GM19372 (cell line): ENCODE results near the gene HMOX1.
"Not testable (repeated sequence)": the region's sequence is repeated elsewhere in the genome, so short reads cannot be mapped to it uniquely, and the experiment has no call there.

ENCODE experiments used
- ATAC-seq: cut with Tn5 transposase; IDR thresholded peaks from one replicate; pipeline ENCODE4 v1.9.1; 2021; ENCODE audit warnings: mild to moderate bottlenecking, low read depth, moderate library complexity; ENCODE audit not compliant: unreplicated experiment

The HMOX1 gene

GRCh38 chr22:35349704-35350538, 31.0 kb upstream of the HMOX1 start:
- ATAC-seq: no peak

GRCh38 chr22:35350539-35351503, 30.1 kb upstream of the HMOX1 start:
- ATAC-seq: peak; percentile 70

DNA sequence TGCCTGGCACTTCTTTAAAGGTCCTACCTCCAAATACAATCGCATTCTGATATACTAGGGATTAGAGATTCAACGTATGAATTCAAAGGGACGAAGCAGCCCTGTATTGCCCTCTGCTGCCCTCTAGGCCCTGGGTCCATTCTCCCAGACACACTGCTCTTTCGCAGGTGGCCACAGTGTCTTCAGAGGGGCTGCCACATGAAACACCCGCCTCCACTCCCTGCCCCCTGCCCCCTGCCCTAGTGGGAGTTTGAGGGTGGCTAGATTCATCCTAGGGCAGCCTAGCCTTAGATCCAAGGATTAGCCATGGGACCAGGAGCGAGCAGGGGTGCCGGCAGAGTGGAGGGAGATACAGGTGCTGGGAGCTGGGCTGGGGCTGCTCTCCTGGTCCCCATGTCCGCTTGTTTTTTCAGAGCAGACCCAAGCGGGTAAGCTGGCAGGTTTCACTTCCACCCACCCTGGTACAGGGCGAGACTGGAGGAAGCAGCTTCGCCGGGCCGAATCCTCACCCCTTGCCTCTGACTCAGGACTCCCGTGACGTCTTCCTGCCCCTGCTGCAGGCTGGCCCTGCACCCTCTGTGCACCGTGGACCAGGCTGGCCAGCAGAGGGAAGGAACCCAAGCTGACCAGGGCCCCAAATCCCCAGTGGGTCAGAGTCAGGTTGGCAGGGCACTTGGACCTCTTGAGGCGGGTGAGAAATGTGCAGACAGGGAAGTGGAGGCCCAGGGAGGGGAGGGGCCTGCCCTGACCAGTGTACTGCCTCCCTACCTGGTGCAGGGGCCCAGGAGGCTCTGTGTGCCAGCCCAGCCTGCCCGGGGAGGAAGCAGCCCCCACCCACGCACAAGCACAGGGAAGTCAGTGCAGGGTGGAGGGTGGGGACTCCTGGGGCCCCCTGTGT, 28.4 kb upstream of the HMOX1 start:
- no peak for ATAC-seq

GRCh38 chr22:35353318-35353717, 27.6 kb upstream of the HMOX1 start:
- ATAC-seq: no peak

DNA sequence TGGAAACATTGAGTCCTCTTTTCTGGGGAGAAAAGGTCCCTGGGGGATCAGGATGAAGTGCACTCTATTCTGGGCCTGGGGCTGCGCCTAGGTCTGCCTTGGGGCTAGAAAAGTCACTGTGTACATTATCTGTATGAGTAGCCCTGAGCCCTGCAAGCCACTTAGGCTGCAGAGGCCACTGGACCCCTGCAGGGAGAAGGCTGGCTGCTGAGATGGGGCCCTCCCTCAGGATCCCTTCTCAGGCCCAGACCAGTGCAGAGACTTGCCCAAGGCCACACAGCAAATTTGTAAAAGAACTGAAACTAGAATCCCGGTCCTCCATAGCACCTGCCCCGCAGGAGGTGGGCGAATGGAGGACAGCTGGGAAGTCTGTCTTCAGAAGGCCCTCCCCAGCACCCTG, 26.8 kb upstream of the HMOX1 start:
- ATAC-seq: no peak

DNA sequence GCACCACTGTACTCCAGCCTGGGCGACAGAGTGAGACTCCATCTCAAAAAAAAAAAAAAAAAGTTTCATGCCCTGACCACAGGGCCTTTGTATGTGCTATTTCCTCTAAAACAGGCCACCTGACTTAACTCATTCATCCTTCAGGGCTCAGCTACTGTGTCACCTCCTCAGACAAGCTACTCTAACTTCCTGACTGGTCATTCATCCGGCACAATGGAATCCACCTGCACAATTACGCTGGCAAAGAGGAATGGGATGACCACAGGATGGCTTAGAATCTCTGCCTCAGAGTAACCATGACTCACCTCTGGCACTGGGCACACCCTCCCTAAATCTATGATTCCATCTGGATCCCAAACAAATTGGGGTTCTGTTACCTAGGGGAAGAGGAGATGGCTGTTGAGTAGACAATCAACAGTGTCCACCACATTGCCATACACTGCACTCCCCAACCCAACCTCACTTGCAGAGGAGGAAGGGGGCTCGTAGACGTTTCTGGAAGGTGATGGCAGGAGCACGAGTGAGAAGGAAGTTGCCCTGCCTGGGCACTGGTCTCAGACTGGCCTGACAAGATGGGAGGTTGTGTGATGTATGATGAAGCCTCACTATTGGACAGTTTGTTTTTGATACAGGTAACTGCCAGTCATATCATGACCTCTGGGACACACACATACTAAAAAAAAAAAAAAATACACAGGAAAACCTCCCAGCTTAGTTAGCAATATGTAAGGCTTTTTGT, 22.8 kb upstream of the HMOX1 start:
- no peak for ATAC-seq

DNA sequence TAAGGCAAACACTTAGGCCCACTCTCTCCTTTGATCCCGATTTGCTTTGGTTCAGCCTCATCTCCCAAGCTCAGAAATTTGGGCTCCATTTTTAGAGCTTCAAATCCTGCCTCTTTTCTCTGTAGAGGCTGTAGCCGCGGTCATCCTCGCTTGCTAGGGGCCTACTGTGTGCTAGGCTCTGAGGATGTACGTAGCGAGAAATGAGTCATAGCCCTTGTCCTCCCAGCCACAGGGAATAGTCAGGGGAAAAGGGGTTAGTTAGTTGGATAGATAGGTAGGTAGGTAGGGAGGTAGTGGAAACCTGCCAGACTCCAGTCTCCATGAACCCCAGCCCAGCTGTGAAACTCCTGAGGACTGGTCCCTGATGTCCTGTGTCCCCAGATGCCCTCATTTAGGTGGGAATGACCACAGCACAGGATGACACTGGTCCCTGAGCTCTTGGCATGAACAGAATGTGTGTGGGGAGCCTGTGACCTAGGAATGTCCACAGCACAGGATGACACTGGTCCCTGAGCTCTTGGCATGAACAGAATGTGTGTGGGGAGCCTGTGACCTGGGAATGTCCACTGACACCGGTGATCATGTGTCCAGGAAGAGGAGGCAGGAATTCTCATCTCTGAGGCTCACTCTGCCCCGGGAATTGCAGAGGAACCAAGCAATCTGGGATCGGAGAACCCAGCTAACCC, 21.4 kb upstream of the HMOX1 start:
- no peak for ATAC-seq

DNA sequence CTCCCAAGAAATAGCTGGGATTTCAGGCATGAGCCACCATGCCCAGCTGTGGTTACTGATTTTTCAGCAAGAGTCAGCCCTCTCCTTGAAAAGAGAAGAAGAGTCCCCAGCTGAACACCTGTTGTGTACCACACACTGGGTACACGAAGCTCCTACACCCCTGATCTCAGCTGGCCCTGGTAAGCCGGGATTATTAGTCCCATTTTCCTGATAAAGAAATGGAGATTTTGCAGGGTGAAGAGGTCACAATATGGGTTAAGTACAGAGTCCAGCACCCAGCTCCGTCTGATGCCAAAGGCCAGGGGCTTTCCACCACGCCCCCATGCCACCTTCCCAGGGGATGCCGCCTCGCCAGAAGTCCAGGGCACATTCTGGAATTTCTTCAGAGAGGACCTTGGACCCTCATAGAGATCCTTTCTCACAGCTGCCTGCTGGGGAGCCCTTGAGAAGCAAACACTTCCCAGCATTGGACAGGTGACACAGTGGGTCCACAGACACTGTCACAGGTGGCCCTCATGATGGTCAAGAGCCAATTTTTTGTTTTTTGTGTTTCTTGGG, 19.8 kb upstream of the HMOX1 start:
- ATAC-seq: no peak

- no peak for ATAC-seq
Observed at GRCh38 chr22:35363566-35364086, 17.3 kb upstream of the HMOX1 start.

DNA sequence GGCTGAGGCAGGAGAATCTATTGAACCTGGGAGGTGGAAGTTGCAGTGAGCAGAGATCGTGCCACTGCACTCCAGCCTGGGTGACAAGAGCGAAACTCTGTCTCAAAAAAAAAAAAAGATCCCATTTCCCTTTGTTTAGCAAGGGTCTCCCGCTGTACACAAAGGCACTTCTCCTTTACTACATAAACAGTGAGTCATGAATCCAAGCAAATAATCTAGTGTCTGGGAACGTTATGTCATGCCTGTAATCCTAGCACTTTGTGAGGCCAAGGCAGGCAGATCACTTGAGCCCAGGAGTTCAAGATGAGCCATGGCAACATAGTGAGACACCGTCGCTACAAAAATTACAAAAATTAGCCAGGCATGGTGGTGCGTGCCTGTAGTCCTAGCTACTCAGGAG, 16.7 kb upstream of the HMOX1 start:
- ATAC-seq: not testable (repeated sequence)

DNA sequence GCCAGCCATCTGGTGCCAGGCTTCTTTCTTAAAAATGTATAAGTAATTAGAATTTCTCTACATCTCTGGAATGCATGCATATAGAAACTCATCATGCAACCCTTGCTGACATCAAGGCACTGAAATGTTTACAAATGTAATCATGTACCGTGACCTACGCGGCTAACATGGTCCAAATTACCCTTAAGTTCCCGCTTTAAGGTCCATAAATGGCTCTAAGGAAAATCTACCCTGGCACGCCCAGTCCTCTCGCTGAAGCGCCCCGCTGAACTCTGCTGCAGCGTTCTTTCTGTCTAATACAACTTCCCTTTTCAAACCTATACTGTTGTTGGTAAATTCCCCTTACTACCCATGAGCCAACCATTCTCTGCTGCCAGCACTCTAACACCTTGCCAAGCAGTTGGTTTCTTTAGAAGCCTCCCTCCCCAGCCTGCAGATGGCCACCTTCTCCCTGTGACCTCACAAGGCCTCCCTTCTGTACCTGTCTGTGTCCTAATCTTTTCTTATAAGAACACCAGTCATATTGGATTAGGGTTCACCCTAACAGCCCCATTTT, 13.5 kb upstream of the HMOX1 start:
- no peak for ATAC-seq

GRCh38 chr22:35368386-35368785, 12.5 kb upstream of the HMOX1 start:
- no peak for ATAC-seq

GRCh38 chr22:35369996-35370395, 10.9 kb upstream of the HMOX1 start:
- ATAC-seq: no peak

GRCh38 chr22:35373781-35374180, 7.1 kb upstream of the HMOX1 start:
- ATAC-seq: no peak

DNA sequence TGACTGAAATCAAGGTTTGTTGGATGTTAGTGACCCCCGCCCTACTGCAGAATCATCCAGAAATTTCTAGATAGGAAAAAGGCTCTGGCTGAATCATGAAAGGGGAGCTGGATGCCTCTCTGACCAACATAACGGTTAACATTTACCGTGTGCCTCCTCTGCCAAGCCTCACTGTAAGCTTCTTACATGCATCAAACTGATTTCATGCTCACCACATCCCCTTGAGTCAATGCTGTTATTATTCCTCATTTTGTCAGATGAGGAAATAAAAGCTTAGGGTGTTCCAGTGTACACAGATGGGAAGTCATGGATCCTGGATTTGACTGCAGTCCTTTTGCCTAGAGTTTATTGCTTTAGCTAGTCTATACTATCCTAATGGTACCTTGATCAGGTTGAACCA, 5.9 kb upstream of the HMOX1 start:
- ATAC-seq: no peak

GRCh38 chr22:35375526-35375925, 5.4 kb upstream of the HMOX1 start:
- no peak for ATAC-seq

DNA sequence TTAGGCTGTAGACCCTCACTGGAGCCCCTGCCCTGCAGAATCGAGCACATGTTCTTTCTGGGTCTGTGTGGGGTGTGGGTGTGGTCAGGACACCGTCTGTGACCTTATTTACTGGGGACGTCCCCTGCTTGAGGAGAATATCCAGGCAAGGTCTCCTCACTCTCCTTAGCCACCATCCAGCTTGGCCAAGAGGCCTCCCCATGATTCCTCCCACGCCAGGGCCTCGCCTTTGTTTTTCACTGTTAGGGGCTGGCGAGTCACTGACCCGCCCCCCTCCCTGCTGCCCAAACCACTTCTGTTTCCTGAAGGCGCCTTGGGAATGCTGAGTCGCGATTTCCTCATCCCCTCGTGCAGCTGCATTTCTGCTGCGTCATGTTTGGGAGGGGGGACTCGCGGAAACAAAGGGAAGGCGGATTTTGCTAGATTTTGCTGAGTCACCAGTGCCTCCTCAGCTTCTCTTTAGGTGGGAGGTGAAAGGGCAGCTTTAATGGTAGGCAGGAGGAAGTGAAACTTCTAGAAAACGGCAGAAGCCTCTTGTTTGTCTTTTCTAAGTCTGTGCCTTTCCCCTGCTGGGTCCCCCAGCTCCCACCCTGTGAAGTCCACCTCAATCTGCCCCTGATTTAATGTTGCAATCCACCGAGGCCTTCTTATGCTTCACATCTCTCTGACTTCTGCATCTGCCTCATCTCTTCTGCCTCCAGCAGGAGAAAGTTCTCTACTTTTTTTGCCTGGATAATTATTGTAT, 4.0 kb upstream of the HMOX1 start:
- ATAC-seq: peak; percentile 56

- no peak for ATAC-seq
Observed at GRCh38 chr22:35377735-35378134, 3.2 kb upstream of the HMOX1 start.
